B cell (primary cell): ENCODE data around the gene GABRR2. TPM values are rescaled to one million over a fixed set of nuclear protein-coding genes. Genes with fewer than 3 reads are reported as not detected.
A peak's percentile ranks its signal among the peaks of the same experiment; 100 is the strongest.

Source experiments
- ATAC-seq: fragments of 200-7000 bp; cut with Tn5 transposase; one replicate; pipeline ENCODE4 v1.10.0; 2021; ENCODE audit warnings: low read depth, mild to moderate bottlenecking, moderate number of reproducible peaks, moderate library complexity
- CTCF ChIA-PET: fragments of 350-600 bp; sonication (Branson Sonifier 250); formaldehyde crosslinking; loops from one replicate; lab custom pipeline; 2021; ENCODE audit warnings: antibody characterized with exemption, inconsistent platforms; lab: Charles Lee
- POLR2A ChIA-PET: fragments of 350-600 bp; sonication (Branson Sonifier 250); formaldehyde crosslinking; loops from one replicate; lab custom pipeline; 2021; ENCODE audit warnings: antibody characterized with exemption; lab: Charles Lee
- DNase-seq: peaks from one replicate; pipeline ENCODE4 v3.0.0; 2013
- H2AFZ ChIP-seq: 2 replicates; pipeline ENCODE4 v1.6.1; 2012; ENCODE audit warnings: mild to moderate bottlenecking, low read depth, low read length; ENCODE audit not compliant: insufficient read depth, poor library complexity, severe bottlenecking
- H3K27ac ChIP-seq, 2 donors: 1 replicate in 1 of 2; 2 replicates in 1 of 2; pipeline ENCODE4 v1.5.1; 2012 to 2013; ENCODE audit warnings: low read length in 2 of 2, mild to moderate bottlenecking in 2 of 2, moderate library complexity in 1 of 2
- H3K27me3 ChIP-seq, 4 experiments: fragments of 200-600 bp in 1 of 4; sonication (generic) in 1 of 4; replicated peaks in 1 of 4; 1 replicate in 2 of 4; 2 replicates in 2 of 4; pipeline versions ENCODE4 v1.6.1 to v1.7.0; 2013 to 2016; ENCODE audit warnings: low read length in 3 of 4, mild to moderate bottlenecking in 2 of 4, mixed read lengths in 1 of 4, moderate library complexity in 1 of 4; ENCODE audit not compliant: insufficient read depth in 4 of 4, control insufficient read depth in 3 of 4; ENCODE audit errors: control extremely low read depth in 1 of 4
- H3K36me3 ChIP-seq, 2 experiments: replicated peaks in 1 of 2; 1 replicate in 1 of 2; 2 replicates in 1 of 2; pipeline versions ENCODE4 v1.6.1 to v1.7.1; 2013; ENCODE audit warnings: low read length in 1 of 2; ENCODE audit not compliant: insufficient read depth in 2 of 2, control insufficient read depth in 1 of 2; ENCODE audit errors: control extremely low read depth in 1 of 2, extremely low read depth in 1 of 2
- H3K4me1 ChIP-seq, 2 donors: fragments of 200-600 bp in 1 of 2; sonication (generic) in 1 of 2; 1 replicate in 1 of 2; 2 replicates in 1 of 2; pipeline versions ENCODE4 v1.5.1 to v1.6.1; 2013 to 2017; ENCODE audit warnings: low read length in 2 of 2; ENCODE audit not compliant: control insufficient read depth in 2 of 2, insufficient read depth in 2 of 2
- H3K4me2 ChIP-seq: replicated peaks from 2 replicates; pipeline ENCODE3; 2012; ENCODE audit warnings: mild to moderate bottlenecking, low read depth, low read length; ENCODE audit not compliant: poor library complexity, severe bottlenecking
- H3K4me3 ChIP-seq, 5 experiments: fragments of 200-600 bp in 1 of 5; sonication (generic) in 1 of 5; 1 replicate in 3 of 5; 2 replicates in 2 of 5; pipeline versions ENCODE4 v1.5.1 to v1.7.0; 2011 to 2016; ENCODE audit warnings: low read length in 4 of 5, mild to moderate bottlenecking in 4 of 5, low read depth in 2 of 5, control low read depth in 1 of 5, moderate library complexity in 1 of 5; ENCODE audit not compliant: insufficient read depth in 1 of 5; ENCODE audit errors: control extremely low read depth in 1 of 5, extremely low read depth in 1 of 5
- H3K79me2 ChIP-seq: fragments of 200-600 bp; sonication (generic); one replicate; pipeline ENCODE4 v1.6.0; 2016; ENCODE audit warnings: low read length; ENCODE audit not compliant: control insufficient read depth, insufficient read depth
- H3K9ac ChIP-seq: fragments of 200-600 bp; sonication (generic); 2 replicates; pipeline ENCODE4 v1.6.1; 2017; ENCODE audit warnings: mild to moderate bottlenecking, low read length, moderate library complexity
- H3K9me3 ChIP-seq, 3 donors: one replicate each; pipeline versions ENCODE4 v1.6.1 to v1.7.1; 2013; ENCODE audit warnings: low read length in 2 of 3; ENCODE audit not compliant: control insufficient read depth in 2 of 3, insufficient read depth in 1 of 3; ENCODE audit errors: control extremely low read depth in 1 of 3
- H4K20me1 ChIP-seq: 2 replicates; pipeline ENCODE4 v1.6.0; 2012; ENCODE audit warnings: mild to moderate bottlenecking, low read length; ENCODE audit not compliant: insufficient read depth, control insufficient read depth, poor library complexity, severe bottlenecking
- H3K27ac Mint-ChIP-seq: one replicate; pipeline ENCODE4 v1.8.0; 2021; ENCODE audit warnings: mixed read lengths
- H3K27me3 Mint-ChIP-seq: one replicate; pipeline ENCODE4 v1.8.0; 2021; ENCODE audit warnings: mixed read lengths
- H3K4me1 Mint-ChIP-seq: one replicate; pipeline ENCODE4 v1.8.0; 2021; ENCODE audit warnings: mixed read lengths
- H3K4me3 Mint-ChIP-seq: one replicate; pipeline ENCODE4 v1.8.0; 2021; ENCODE audit warnings: mixed read lengths
- H3K9me3 Mint-ChIP-seq: one replicate; pipeline ENCODE4 v1.8.0; 2022; ENCODE audit warnings: mixed read lengths; ENCODE audit not compliant: insufficient read depth
- CTCF ChIP-seq: fragments of 200-600 bp; IDR thresholded peaks from one replicate; pipeline ENCODE4 v1.8.0; 2022; ENCODE audit warnings: antibody characterized with exemption, mild to moderate bottlenecking
- EZH2 ChIP-seq: IDR thresholded peaks from 2 replicates; pipeline ENCODE4 v1.6.1; 2012; ENCODE audit warnings: borderline replicate concordance, low read depth, mild to moderate bottlenecking, moderate library complexity, low read length; ENCODE audit not compliant: insufficient read depth, poor library complexity, severe bottlenecking
- WGBS: methylation state at CpG from one replicate; pipeline ENCODE4 v1.1.5; 2013; ENCODE audit warnings: missing lambda C conversion rate; ENCODE audit not compliant: insufficient coverage; 5-methylcytosine and 5-hydroxymethylcytosine counted together
- intact Hi-C: fragments of 100-400 bp; cut with micrococcal nuclease; formaldehyde crosslinking; loops from one replicate; pipeline ENCODE4 v1.10.0; 2022
- polyA plus RNA-seq: library from polyadenylated mRNA; depleted of rRNA; stranded (reverse); fragments of >200 nt; gene quantifications from 2 replicates; pipeline ENCODE4 v1.2.3, GENCODE V29; 2012
- total RNA-seq, 2 donors: library from RNA; stranded (reverse); fragments of 120-200 nt in 1 of 2; gene quantifications; 1 replicate in 1 of 2; 2 replicates in 1 of 2; pipeline versions ENCODE4 v1.2.3 to v1.2.4, GENCODE V29; 2013 to 2022

The GABRR2 gene
- total and polyA plus RNA-seq, 2 donors (not counting 1 experiment from before 2014, with no cell fraction given), result 0.59 to 4.7 TPM

- Histone ChIP-seq H2AFZ (no peak overlapping the region), H3K4me2 (peak overlapping the region; percentile 74), H3K9ac (peak overlapping the region; percentile 79), H3K36me3 (peaks cover 0 to 23% of the 10 kb centered on the region in 2 experiments), H3K27me3 (no peaks in the 10 kb centered on the region), H3K27ac (peak overlapping the region; percentile 83 to 94), H3K79me2 (peaks cover 97% of the 10 kb centered on the region), H4K20me1 (peaks cover 46% of the 10 kb centered on the region), H3K4me3 (peak overlapping the region; percentile 72 to 99 (median 82)), H3K9me3 (peaks cover 0 to 3% (median 0%) of the 10 kb centered on the region in 3 donors), H3K4me1 (peaks cover 65 to 79% of the 10 kb centered on the region in 2 donors)
- Mint-ChIP-seq H3K4me3 (peak overlapping the region; percentile 93), H3K4me1 (peaks cover 74% of the 10 kb centered on the region), H3K27ac (peak overlapping the region; percentile 95), H3K9me3 (no peaks in the 10 kb centered on the region), H3K27me3 (no peaks in the 10 kb centered on the region)
- intact Hi-C loops, result loop anchor here (1.0 to 10.0 kb wide), 13 partner anchors 22 to 1876 kb away; partner anchors contain the start of genes AKIRIN2, CASP8AP2, LYRM2 and MAP3K7
- POLR2A ChIA-PET, result interaction anchor here (0.6 to 1.7 kb wide), 12 partner anchors 9 to 1654 kb away, joined by 3 to 12 read pairs (median 5); partner anchors contain the start of genes PNRC1 and RNGTT
- 0% methylated on average over 2 of the region's 4 CpGs for WGBS
- peak; percentile 34 for ATAC-seq
- peak; percentile 82 for DNase-seq
- TF ChIP-seq EZH2 (no peak), CTCF (no peak)
- CTCF ChIA-PET, result interaction anchor here (1.0 to 11.4 kb wide), 10 partner anchors 9 to 368 kb away, joined by 3 to 141 read pairs (median 6); no protein-coding TSS in a partner anchor
Observed at GRCh38 chr6:89350281-89350966, 35.3 kb upstream of the GABRR2 start.

GRCh38 chr6:89348372-89348771 lies 33.3 kb upstream of the GABRR2 start:
- CTCF ChIA-PET, result interaction anchor here (2.8 to 11.4 kb wide), 4 partner anchors 11 to 366 kb away, joined by 6 to 141 read pairs (median 52); no protein-coding TSS in a partner anchor
- WGBS, result no CpG with 5 or more reads among the region's 1 CpG
- H3K4me3 Mint-ChIP-seq, result peak overlapping the region; percentile 17

More at GRCh38 chr6:89348372-89348771, 33.3 kb upstream of the GABRR2 start:
- Histone ChIP-seq H3K36me3 (peaks cover 0 to 34% of the 10 kb centered on the region in 2 experiments), H3K9me3 (peaks cover 0 to 3% (median 0%) of the 10 kb centered on the region in 3 donors), H4K20me1 (peaks cover 66% of the 10 kb centered on the region), H3K79me2 (peaks cover 94% of the 10 kb centered on the region), H3K4me3 (peak overlapping the region in 1 of 5 experiments; percentile 1), H2AFZ (no peak overlapping the region), H3K4me2 (peak overlapping the region; percentile 74), H3K9ac (no peak overlapping the region), H3K4me1 (peaks cover 60 to 75% of the 10 kb centered on the region in 2 donors), H3K27me3 (no peaks in the 10 kb centered on the region), H3K27ac (peak overlapping the region in 1 of 2 donors; percentile 47)
- Mint-ChIP-seq H3K9me3 (no peaks in the 10 kb centered on the region), H3K27me3 (no peaks in the 10 kb centered on the region), H3K27ac (peak overlapping the region; percentile 27), H3K4me1 (peaks cover 73% of the 10 kb centered on the region)
- POLR2A ChIA-PET, result interaction anchor here (1.1 kb wide), 1 partner anchor 9 kb away, joined by 5 read pairs; no protein-coding TSS in a partner anchor
- DNase-seq (no peak), ATAC-seq (no peak)
- intact Hi-C loops, result no loop called here
- no peak for TF ChIP-seq EZH2
- TF ChIP-seq CTCF, result no peak
